Measurements from ENCODE around the gene ACSM2A.
"Not testable (repeated sequence)": the region's sequence is repeated elsewhere in the genome, so short reads cannot be mapped to it uniquely, and the experiment has no call there.

ACSM2A gene, protein sequence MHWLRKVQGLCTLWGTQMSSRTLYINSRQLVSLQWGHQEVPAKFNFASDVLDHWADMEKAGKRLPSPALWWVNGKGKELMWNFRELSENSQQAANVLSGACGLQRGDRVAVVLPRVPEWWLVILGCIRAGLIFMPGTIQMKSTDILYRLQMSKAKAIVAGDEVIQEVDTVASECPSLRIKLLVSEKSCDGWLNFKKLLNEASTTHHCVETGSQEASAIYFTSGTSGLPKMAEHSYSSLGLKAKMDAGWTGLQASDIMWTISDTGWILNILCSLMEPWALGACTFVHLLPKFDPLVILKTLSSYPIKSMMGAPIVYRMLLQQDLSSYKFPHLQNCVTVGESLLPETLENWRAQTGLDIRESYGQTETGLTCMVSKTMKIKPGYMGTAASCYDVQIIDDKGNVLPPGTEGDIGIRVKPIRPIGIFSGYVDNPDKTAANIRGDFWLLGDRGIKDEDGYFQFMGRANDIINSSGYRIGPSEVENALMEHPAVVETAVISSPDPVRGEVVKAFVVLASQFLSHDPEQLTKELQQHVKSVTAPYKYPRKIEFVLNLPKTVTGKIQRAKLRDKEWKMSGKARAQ

DNA sequence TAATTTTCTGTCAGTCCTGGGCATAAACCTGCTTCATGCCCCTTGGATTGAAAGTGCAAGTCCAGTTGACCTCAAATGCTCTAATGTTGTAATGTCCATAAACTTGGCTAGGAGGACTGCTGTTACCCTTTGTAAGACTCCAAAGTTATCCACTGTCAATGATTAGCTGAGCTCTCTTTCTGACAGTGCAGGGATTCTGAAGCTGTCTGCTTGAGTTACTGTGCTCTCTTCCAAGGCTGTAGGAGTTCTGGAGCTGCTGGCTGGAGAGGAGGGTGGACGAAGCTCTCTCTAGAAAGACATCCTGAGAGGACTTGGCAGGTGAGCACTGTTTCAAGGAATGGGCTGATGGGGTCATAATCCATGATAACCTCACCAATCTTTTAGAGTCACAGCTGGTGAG is at the start of gene ACSM2A:
Gene ACSM2A, plus strand, starts transcription at position 158 of the 400 bp plus-strand sequence. CDS start 8,594 bp downstream, outside the sequence.
- not testable (repeated sequence) for DNase-seq

DNA sequence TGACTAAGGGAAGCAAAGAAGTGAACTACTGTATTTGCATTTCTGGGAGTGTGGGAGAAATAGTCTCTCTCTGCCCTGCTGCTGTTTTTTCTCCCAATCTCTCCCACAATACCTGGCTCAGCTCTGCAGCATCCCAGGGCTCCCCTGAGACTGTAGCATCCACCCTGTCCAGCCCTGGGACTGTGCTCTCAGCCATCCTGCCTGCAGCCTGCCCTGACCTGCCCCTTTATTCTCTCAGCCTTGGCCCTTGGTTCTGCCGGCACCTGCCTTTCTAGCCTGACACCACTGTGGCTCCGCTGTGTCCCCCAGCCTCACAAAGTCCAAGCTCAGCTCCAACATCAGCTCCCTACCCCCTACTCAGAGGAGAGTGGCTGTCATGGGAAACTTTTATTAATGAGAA is 48.7 kb upstream of the ACSM2A start:
- DNase-seq, result no peak

DNA sequence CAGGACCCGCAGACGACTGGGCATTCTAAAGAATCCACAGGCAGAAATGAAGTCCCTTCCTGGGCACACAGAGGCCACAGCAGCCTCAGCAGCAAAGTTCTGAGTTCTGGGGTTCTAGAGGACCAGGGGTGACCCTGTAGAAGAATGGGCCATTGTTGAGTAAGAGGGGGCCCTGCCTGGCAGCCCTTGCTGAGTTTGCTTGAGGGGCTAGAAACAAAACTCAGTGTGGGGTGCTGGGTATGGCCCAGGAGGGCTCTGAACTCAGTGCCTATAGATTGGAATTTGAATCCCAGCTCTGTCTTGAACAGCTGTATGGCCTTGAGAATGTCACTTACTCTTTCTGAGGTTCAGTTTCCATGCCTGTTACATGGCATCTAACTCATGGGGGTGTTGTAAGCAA is 46.7 kb upstream of the ACSM2A start, which contains the start of gene PDILT:
Gene PDILT, minus strand, starts transcription at position 101 of the 400 bp plus-strand sequence. CDS start 5,437 bp downstream, outside the sequence.
- DNase-seq, result no peak

DNA sequence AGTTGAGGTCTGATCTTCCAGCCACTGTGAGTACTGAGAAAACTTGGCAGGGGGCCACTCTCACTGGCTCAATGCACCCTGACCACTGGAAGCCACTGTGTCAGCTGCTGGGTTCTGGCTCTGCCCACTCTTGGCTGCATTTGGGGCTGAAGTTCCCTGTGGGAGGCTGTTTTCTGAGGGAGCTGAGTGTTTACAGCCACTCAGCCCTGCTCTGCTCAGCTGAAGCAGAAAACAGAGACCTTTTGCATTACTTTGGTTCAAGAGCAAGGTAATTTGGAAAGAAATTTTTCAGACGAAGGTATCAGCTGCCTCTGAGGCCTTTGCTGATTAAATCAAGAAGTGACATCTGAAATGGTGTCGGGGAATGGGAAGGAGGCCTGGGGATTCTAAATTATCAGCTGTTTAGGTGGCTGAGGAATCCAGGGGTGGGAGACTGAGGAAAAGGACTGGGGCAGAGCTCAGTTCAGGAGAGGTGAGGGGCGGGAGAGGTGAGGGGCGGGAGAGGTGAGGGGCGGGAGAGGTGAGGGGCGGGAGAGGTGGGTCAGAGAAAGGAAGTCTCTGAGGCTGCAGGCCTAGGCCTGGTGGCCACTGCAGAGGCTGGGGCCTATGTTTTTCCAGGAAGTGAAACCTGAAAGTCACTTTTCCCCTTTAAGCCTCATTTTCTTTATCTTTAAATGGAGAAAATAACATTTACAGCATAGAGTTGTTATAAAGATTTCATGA is 41.8 kb upstream of the ACSM2A start, which contains the start of gene ACSM5:
Gene ACSM5, plus strand, starts transcription at position 137 of the 723 bp plus-strand sequence. CDS start 1,951 bp downstream, outside the sequence.
- no peak for DNase-seq

DNA sequence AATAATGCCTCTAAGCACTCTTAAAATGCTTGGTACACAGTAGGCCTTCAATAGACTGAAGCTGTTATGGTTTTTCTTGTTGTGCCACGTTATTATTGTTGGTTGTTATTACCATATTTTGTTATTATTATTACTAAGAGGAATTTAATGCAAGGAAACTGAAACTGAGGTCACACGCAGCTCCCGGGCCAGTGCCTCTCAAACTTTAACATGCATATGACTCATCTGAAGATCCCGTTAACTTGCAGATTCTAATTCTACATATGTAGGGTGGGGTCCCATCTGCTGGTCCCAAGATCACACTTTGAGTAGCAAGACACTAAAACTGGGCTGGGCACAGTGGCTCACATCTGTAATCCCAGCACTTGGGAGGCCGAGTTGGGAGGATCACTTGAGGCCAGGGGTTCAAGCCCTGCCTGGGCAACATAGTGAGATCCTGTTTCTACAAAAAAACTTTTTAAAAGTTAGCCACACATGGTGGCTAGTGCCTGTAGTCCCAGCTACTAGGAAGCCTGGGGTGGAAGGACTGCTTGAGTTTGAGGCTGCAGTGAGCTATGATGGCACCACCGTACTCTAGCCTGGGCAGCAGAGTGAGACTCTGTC is 41.1 kb upstream of the ACSM2A start:
- DNase-seq, result no peak

DNA sequence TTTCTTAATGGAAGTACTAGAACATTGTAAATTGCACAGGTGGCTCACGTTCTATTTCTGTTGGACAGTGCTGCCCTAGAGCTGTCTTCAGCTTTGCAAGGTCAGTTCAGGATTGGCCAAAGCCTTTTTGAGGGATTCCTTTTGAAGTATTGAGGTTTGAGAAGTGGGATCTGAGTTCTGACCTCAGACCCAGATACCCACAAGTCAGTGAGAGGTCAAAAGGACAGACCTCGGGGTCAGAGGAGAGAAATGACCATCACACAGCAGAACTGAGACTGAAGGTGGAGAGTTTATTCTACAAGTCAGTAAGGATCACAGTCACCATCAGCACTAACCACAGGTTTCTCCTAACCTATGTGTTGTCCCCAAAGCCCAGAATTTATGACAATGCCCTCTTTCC is 40.3 kb upstream of the ACSM2A start:
- no peak for DNase-seq

DNA sequence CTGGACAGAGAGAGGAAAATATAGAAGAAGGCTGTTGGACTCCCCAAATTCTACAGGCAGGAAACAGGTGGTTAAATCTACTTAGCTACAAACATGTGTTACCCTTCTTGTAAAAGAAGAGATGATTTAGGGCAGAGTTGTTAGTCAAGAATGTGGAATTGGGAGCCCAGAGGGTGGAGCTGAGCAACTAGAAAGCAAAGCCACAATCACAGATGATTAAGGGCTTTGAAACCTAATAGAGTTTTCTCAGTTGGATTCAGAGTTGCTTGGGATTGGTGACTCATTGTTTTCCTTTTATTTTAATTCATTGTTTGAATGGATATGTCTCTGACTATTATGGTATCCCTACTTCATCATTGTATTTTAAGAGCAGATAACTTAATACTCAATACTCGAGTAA is 35.8 kb upstream of the ACSM2A start:
- no peak for DNase-seq

DNA sequence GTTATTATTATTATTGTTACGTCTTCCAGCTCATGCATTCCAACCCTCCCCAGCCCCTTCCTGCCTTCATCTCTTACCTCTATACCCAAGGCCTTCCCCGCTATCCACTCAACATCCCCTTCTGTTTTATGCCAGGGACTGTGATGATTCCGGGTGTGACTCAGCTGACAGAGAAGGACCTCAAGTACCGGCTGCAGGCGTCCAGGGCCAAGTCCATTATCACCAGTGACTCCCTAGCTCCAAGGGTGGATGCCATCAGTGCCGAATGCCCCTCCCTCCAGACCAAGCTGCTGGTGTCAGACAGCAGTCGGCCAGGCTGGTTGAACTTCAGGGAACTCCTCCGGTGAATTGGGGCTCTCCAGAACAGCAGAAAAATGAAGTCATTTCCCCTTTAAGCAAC is 32.2 kb upstream of the ACSM2A start:
- not testable (repeated sequence) for DNase-seq

DNA sequence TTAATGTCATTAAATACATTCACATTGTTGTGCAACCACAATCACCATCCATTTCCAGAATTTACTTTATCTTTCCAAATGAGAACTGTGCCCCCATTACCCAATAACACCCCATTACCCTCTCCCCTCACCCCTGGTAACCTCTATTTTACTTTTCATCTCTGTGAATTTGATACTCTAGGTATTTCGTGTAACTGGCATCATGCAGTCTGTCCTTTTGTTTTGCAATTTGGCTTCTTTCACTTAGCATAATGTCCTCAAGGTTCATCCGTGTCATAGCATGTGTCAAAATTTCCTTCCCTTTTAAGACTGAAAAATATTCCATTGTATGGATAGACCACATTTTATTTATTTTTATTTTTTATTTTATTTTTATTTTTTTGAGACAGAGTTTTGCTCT is 29.6 kb upstream of the ACSM2A start:
- not testable (repeated sequence) for DNase-seq

DNA sequence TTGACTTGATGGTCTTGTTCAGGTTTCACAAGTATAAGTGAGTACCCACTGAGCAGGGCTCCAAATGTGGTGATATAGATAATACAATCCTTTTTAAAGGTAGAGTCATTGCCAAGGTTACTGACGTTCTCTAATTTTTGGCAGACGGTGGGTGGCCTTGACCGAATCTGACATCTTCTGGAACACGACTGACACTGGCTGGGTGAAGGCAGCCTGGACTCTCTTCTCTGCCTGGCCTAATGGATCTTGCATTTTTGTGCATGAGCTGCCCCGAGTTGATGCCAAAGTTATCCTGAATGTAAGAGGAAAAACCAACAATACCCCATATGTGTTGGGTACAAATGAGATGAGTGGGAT is 27.6 kb upstream of the ACSM2A start:
- DNase-seq, result not testable (repeated sequence)

DNA sequence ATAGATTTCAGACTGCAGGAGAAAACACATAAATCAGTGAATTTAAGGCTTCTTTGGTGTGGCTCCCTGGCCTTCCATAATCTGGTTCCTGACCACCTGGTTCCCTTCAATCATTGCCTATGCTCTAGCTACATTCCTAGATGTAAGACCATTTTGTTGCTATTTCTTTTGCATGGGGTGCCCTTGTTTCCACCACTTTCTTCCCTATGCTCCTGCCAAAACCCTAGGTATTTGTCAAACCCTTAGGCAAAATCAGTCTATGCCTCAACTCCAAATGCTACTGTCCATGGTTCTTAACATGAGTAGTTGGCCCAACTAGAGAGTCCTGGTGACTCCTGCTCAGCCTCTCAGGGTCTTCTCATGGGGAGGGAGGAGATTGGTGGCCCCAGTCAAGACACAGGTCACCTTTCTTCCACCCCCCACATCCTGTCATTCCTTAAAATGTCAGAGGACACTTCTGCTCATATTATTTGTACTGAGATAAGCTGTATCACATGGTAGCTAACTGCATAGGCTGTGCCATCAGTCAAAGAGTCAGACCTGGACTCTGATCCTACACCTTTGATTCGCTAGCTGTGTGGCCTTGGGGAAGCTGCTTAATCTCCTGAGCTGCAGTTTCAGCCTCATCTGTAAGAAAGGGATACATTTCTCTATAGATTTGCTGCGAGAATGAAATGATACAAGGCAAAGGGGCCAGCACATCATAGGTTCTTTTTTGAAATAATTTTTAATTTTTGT is 27.0 kb upstream of the ACSM2A start:
- DNase-seq, result no peak

DNA sequence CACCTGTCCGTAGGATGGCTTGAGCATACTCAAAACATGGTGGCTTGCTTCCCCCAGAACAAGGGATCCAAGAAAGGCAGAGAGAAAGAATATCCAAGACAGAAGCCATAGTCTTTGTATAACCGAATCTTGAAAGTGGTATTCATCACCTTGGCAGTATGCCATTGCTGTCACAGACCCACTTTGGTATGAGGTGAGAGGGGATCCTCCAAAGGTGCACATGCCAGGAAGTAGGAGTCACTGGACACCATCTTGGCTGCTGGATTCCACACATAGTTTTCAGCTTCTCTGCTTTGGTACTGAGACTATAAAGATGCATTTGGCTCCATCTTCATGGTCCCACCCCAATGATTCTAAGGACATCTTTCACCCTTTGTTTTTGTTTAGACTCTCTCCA is 23.9 kb upstream of the ACSM2A start:
- DNase-seq, result not testable (repeated sequence)

DNA sequence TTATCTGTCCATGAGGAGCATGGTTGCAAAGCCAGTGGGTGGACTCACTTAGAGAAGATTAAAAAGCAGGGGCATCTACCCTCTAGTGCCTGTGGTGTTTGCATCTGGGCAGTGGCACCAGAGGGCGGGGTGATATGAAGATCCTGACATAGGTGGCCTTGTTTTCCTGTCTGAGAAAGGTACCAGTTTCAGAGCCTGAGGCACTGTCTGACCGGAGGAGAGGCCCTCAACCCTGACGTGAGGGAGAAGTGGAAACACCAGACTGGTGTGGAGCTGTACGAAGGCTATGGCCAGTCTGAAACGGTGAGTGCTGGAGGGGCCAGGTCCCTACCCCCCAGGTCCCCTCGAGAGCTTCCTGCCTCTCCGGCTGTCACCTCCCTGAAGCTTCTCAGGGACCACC is 21.8 kb upstream of the ACSM2A start:
- DNase-seq, result not testable (repeated sequence)

DNA sequence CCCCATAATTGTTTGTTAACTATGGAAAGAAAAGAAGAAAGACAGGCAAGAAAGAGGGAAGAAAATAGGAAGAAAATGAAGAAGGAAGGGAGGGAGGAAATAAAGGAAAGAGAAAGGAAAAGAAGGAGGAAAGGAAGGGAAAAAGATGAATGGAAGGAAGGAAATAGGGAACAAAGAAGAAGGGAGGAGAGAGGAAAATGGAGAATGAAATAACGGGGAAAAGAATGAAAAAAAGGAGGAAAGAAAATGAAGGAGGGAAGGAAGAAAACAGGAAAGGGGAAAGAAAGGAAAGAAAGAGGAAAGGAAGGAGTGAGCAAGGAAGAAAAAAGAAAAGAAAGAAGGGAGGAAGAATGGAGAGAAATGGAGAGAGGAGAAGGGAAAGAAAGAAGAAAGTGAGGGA is 20.8 kb upstream of the ACSM2A start:
- not testable (repeated sequence) for DNase-seq

DNA sequence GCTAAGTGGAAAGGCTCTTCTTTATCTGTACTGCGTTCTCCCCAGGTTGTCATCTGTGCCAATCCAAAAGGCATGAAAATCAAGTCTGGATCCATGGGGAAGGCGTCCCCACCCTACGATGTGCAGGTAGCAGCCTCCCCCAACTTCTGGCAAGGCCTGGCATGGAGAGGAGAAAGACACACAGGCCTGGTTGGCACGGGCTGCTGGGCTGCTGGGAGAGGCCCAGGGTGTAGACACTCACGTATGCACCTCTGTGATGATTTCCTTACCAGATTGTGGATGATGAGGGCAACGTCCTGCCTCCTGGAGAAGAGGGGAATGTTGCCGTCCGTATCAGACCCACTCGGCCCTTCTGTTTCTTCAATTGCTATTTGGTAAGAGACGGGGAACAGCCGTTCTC is 20.4 kb upstream of the ACSM2A start:
- DNase-seq, result no peak

DNA sequence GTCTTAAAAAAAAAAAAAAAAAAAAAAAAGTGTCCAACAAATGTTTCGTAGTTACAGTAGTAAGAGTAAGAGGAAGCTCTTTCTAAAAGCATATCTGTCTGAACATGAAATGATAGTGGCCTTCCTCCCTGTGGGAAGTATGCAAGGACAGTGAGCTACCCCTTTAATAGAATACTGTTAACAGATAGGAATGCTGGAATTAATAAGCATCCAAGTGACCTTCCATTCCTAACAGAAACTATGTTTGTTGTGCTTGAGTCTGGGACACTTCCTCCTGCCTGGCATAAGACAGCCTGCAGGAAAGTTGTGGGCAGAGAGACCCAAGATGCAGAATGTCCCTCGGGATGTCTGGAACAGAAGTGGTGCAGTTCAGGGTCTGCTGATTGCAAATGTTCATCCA is 12.4 kb upstream of the ACSM2A start:
- DNase-seq, result not testable (repeated sequence)

DNA sequence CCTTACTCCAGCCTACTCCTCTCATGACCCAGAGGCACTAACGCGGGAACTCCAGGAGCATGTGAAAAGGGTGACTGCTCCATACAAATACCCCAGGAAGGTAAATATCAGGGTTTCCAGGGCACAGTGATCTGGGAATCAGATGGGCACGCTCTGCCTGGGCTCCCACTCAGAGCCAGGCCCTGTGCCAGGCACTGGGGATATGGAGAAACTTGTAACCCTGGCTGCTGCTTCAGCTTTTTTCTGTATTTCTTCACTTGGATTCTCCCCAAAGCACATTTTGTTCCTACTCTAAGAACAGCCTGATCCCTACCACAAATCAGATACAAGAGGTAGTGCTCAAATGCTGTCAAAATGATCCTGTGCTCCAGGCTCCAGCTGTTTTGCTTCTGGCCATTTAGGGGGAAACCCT is 11.5 kb upstream of the ACSM2A start:
- not testable (repeated sequence) for DNase-seq

DNA sequence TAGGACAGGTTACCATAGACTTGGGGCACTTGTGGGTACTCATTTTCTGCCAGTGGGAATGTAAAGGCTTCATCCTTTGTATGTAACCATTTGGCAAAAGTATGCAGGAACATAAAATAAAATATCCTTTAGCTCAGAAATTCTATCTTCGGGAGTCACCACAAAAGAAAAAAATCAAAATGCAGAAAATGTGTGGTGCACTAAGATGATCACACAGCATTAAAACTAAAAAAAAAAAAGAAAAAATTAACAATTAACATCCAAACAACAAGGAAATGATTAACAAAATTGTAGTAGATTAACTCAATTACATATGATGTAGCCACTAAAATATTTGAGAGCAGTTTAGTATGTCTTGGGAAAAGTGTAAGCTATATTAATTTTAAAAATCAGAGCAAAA is 10.6 kb upstream of the ACSM2A start:
- not testable (repeated sequence) for DNase-seq

DNA sequence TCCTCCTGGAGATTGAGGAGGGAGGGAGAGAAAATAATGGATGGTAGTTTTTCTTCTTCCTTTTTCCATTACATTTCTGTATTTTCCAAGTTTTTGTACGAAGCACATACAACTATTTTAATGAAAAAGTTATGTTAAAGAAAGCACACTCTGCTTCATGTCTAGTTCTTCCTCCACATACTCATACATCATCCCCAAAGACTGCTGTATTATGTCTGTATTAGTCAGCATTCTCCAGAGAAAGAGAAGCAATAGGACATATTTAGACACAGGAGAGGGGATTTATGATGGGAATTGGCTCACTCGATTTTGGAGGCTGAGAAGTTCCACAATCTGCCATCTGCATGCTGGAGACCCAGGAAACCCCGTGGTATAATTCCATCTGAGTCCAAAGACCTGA is 10.1 kb upstream of the ACSM2A start:
- DNase-seq, result no peak

DNA sequence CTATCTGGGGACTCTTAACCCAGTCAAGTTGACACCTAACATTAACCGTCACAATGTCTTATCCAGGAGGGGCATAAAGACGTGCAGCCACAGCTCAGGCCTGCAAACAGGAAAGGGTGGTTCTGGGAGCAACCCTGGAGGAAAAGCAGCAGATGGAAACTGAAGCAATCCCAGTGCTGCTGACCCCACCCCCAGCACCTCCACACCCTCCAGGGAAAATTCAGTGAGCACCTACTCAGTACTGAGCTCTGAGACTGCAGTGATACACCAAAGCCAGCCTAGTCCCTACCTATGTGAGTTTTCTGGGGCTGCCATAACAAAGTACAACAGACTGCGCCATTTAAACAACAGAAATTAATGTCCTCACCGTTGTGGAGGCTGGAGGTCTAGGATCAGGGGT is 9.5 kb upstream of the ACSM2A start:
- DNase-seq, result not testable (repeated sequence)

DNA sequence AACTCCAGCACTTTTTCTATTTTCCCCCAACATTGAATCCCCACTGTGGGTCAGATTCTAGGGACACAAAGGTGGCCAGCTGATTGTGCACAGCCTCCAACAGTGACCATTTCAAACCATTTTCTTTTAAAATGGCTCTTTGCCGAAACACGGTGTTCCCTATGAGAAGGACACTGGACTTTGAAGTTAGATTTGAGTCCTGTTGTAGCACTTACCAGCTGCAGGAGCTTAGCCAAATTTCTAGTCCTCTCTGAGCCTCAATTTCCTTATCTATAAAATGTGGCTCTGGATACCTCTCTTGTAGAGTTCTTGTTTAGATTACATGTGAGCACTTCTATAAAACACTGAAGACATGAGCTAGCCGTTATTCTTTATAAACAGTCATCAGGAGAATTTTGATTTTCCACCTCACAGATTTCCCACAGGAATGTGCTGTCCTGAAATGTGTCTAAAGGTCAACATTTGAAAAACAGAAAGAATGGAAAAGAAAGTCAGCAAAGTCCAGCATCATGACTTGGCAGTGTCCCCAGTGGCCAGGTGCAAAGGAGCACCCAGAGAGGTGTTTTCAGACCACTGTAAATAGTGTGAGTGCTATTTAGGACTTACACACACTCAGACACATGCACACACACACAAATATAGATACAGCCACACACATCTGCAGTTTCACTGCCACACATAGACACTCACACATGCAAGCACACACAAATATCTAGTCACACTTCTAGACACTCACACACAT is 4.5 kb upstream of the ACSM2A start:
- DNase-seq, result not testable (repeated sequence)

DNA sequence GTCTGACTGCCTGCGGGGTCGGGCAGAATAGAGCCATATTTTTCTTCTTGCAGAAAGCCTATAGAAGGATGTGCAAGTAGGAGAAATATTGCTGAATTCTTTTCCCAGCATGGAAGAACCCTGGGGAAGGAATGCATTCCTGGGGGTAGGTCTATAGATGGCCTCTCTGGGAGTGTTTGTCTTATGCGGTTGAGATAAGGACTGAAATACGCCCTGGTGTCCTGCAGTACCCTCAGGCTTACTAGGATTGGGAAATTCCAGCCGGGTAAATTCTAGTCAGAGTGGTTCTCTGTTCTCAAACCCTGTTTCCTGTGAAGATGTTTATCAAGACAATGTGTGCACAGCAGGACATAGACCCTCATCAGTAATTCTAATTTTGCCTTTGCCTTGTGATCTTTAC is 2.3 kb downstream of the ACSM2A start:
- not testable (repeated sequence) for DNase-seq
